ENCODE measurements around the gene TSSK2.
"Not testable (repeated sequence)": the region's sequence is repeated elsewhere in the genome, so short reads cannot be mapped to it uniquely, and the experiment has no call there.

The TSSK2 gene

GRCh38 chr22:19130959-19131684 is at the start of gene TSSK2:
TSSK2 (plus strand) TSS chr22:19131308; CDS start chr22:19131400, 92 bp downstream.
- no peak for DNase-seq (ENCODE audit: low spot score)

GRCh38 chr22:19081351-19081750 is 49.8 kb upstream of the TSSK2 start:
- DNase-seq (ENCODE audit: low spot score), result no peak

- DNase-seq (ENCODE audit: low spot score), result no peak
Observed at GRCh38 chr22:19082101-19082500, 49.0 kb upstream of the TSSK2 start.

- no peak for DNase-seq (ENCODE audit: low spot score)
Observed at GRCh38 chr22:19082793-19083192, 48.3 kb upstream of the TSSK2 start.

- not testable (repeated sequence) for DNase-seq (ENCODE audit: low spot score)
Observed at GRCh38 chr22:19084126-19084525, 47.0 kb upstream of the TSSK2 start.

GRCh38 chr22:19084586-19084985 is 46.5 kb upstream of the TSSK2 start:
- DNase-seq (ENCODE audit: low spot score), result not testable (repeated sequence)

- DNase-seq (ENCODE audit: low spot score), result peak; percentile 71
Observed at GRCh38 chr22:19085233-19085718, 45.8 kb upstream of the TSSK2 start.

GRCh38 chr22:19086417-19086816 is 44.7 kb upstream of the TSSK2 start:
- no peak for DNase-seq (ENCODE audit: low spot score)

GRCh38 chr22:19086896-19087295 is 44.2 kb upstream of the TSSK2 start:
- DNase-seq (ENCODE audit: low spot score), result peak; percentile 72

- DNase-seq (ENCODE audit: low spot score), result no peak
Observed at GRCh38 chr22:19088866-19089595, 42.1 kb upstream of the TSSK2 start.

- no peak for DNase-seq (ENCODE audit: low spot score)
Observed at GRCh38 chr22:19090183-19090582, 40.9 kb upstream of the TSSK2 start.

- DNase-seq (ENCODE audit: low spot score), result no peak
Observed at GRCh38 chr22:19090586-19091127, 40.5 kb upstream of the TSSK2 start.

GRCh38 chr22:19092725-19093124 is 38.4 kb upstream of the TSSK2 start:
- no peak for DNase-seq (ENCODE audit: low spot score)

- DNase-seq (ENCODE audit: low spot score), result no peak
Observed at GRCh38 chr22:19094393-19094997, 36.6 kb upstream of the TSSK2 start.

- no peak for DNase-seq (ENCODE audit: low spot score)
Observed at GRCh38 chr22:19096555-19096954, 34.6 kb upstream of the TSSK2 start.

GRCh38 chr22:19097518-19097917 is 33.6 kb upstream of the TSSK2 start:
- no peak for DNase-seq (ENCODE audit: low spot score)

- DNase-seq (ENCODE audit: low spot score), result no peak
Observed at GRCh38 chr22:19098157-19098556, 33.0 kb upstream of the TSSK2 start.

GRCh38 chr22:19103880-19104821 is 27.0 kb upstream of the TSSK2 start:
- DNase-seq (ENCODE audit: low spot score), result peak; percentile 19

- no peak for DNase-seq (ENCODE audit: low spot score)
Observed at GRCh38 chr22:19105456-19105855, 25.7 kb upstream of the TSSK2 start.

GRCh38 chr22:19105867-19106802 is 25.0 kb upstream of the TSSK2 start:
- no peak for DNase-seq (ENCODE audit: low spot score)
